Right lobe of liver (tissue), 4 donors: Measurements from ENCODE around the gene UNC13B.

ENCODE experiments used
- CTCF ChIP-seq, 4 donors: fragments of 200-600 bp in 3 of 4; fragments of 450-650 bp in 1 of 4; IDR thresholded peaks; one replicate each; pipeline versions ENCODE4 v1.5.1 to v1.8.0; 2016 to 2022; ENCODE audit warnings: antibody characterized with exemption in 4 of 4, mild to moderate bottlenecking in 2 of 4
- POLR2A ChIP-seq: fragments of 450-650 bp; IDR thresholded peaks from one replicate; pipeline ENCODE4 v1.6.1; 2017; ENCODE audit warnings: antibody characterized with exemption, mild to moderate bottlenecking
- donor health status: DM: no; HTN: no; CAD: no.
- donor health status: DM: no; HTN: no; CAD: no.
- donor health status: DM: no; HTN: yes; CAD: no.

GRCh38 chr9:35448496-35448895 is 286.7 kb downstream of the UNC13B start:
- no peak for TF ChIP-seq CTCF (IDR thresholded peaks at IDR 0.05)
- no peak for TF ChIP-seq POLR2A
